Activated CD8-positive, alpha-beta T cell treated with anti-CD3 and anti-CD28 coated beads for 36 hours (primary cell): ENCODE measurements around the gene RAE1. TPM values are rescaled to one million over a fixed set of nuclear protein-coding genes. Genes with fewer than 3 reads are reported as not detected.
"Not testable (repeated sequence)": the region's sequence is repeated elsewhere in the genome, so short reads cannot be mapped to it uniquely, and the experiment has no call there.

Experiments used
- ATAC-seq: fragments of 200-7000 bp; cut with Tn5 transposase; one replicate; pipeline ENCODE4 v1.10.0; 2021; ENCODE audit warnings: mild to moderate bottlenecking, moderate library complexity
- CTCF ChIA-PET: fragments of 350-600 bp; sonication (Branson Sonifier 250); formaldehyde crosslinking; loops from one replicate; lab custom pipeline; 2021; ENCODE audit warnings: antibody characterized with exemption; lab: Charles Lee
- POLR2A ChIA-PET: fragments of 350-600 bp; sonication (Branson Sonifier 250); formaldehyde crosslinking; loops from one replicate; lab custom pipeline; 2021; ENCODE audit warnings: antibody characterized with exemption; lab: Charles Lee
- DNase-seq: peaks from one replicate; pipeline ENCODE4 v3.0.0-alpha.2; 2020
- H3K27ac Mint-ChIP-seq: one replicate; pipeline ENCODE4 v1.8.0; 2021; ENCODE audit warnings: mild to moderate bottlenecking, mixed read lengths
- H3K27me3 Mint-ChIP-seq: one replicate; pipeline ENCODE4 v1.8.0; 2021; ENCODE audit warnings: mixed read lengths
- H3K36me3 Mint-ChIP-seq: one replicate; pipeline ENCODE4 v1.8.0; 2021; ENCODE audit warnings: low read depth, mixed read lengths
- H3K4me1 Mint-ChIP-seq: one replicate; pipeline ENCODE4 v1.8.0; 2021; ENCODE audit warnings: low read depth, mixed read lengths
- H3K4me3 Mint-ChIP-seq: one replicate; pipeline ENCODE4 v1.8.0; 2021; ENCODE audit warnings: mild to moderate bottlenecking, moderate library complexity, mixed read lengths
- H3K9me3 Mint-ChIP-seq: one replicate; pipeline ENCODE4 v1.8.0; 2021; ENCODE audit warnings: mixed read lengths
- intact Hi-C: fragments of 100-400 bp; cut with micrococcal nuclease; formaldehyde crosslinking; loops from one replicate; pipeline ENCODE4 v1.10.0; 2022
- total RNA-seq, 2 experiments: library from RNA; stranded (reverse); gene quantifications; one replicate each; pipeline ENCODE4 v1.2.3, GENCODE V29; 2021
- TF ChIP-seq, protein P1 (sequence below): fragments of 200-600 bp; IDR thresholded peaks from one replicate; pipeline ENCODE4 v1.8.0; 2022; ENCODE audit warnings: antibody characterized with exemption, mild to moderate bottlenecking

RAE1 gene
- total RNA-seq, 2 experiments from 2014 or later = 41.1 to 42.9 TPM

DNA sequence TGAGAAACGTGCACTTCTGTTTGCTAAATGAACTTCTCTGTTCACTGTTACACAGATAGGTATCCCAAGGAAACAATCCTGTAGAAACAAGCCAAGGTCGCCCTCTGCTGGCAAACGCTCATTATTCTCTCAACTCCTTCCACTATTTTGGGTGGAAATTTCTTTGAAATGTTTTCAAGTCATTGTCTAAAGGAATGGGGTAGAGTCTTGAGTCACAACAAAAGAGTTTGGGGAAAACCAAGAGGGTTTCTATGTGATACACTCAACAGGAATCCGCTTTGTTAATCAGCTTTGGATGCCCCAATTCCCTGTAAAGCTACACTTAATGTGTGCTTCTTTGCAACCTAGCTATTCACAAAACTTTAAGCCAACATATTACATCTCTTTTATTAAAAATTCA is 4.6 kb upstream of the RAE1 start:
- Mint-ChIP-seq H3K36me3 (no peaks in the 10 kb centered on the region), H3K4me1 (peaks cover 4% of the 10 kb centered on the region), H3K4me3 (no peak overlapping the region), H3K27ac (no peak overlapping the region), H3K27me3 (peaks cover 3% of the 10 kb centered on the region), H3K9me3 (no peaks in the 10 kb centered on the region)
- ATAC-seq = peak; percentile 43
- POLR2A ChIA-PET = interaction anchor here (0.9 kb wide), 1 partner anchor 104 kb away, joined by 3 read pairs; no protein-coding TSS in a partner anchor
- TF ChIP-seq, protein P1, sequence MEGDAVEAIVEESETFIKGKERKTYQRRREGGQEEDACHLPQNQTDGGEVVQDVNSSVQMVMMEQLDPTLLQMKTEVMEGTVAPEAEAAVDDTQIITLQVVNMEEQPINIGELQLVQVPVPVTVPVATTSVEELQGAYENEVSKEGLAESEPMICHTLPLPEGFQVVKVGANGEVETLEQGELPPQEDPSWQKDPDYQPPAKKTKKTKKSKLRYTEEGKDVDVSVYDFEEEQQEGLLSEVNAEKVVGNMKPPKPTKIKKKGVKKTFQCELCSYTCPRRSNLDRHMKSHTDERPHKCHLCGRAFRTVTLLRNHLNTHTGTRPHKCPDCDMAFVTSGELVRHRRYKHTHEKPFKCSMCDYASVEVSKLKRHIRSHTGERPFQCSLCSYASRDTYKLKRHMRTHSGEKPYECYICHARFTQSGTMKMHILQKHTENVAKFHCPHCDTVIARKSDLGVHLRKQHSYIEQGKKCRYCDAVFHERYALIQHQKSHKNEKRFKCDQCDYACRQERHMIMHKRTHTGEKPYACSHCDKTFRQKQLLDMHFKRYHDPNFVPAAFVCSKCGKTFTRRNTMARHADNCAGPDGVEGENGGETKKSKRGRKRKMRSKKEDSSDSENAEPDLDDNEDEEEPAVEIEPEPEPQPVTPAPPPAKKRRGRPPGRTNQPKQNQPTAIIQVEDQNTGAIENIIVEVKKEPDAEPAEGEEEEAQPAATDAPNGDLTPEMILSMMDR = peak; percentile 83
- intact Hi-C loops = loop anchor here (2.0 kb wide), 1 partner anchor 256 kb away; no protein-coding TSS in a partner anchor
- DNase-seq = peak; percentile 87
- CTCF ChIA-PET = interaction anchor here (0.8 to 5.6 kb wide), 21 partner anchors 9 to 796 kb away, joined by 3 to 42 read pairs (median 4); no protein-coding TSS in a partner anchor

DNA sequence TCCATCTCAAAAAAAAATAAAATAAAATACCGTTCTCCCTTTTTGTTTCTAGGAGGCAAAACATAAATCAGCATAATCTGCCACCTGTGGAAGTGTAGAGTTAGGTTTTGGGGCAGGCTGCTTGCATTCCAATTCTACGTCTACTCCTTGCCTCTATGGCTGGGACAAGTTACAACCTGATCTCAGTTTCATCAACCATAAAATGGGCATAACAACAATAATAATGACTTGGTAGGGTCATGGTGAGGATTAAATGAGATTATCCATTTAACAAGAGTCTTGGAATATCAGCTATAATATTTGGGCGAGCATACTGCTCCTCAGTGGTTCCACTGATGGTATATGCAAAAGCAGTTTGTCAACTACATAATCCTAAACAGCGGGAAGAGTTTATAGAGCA is 3.7 kb upstream of the RAE1 start:
- TF ChIP-seq, protein P1 = no peak
- POLR2A ChIA-PET = no interaction called here
- no peaks in the 10 kb centered on the region for H3K9me3 Mint-ChIP-seq
- ATAC-seq = no peak
- peaks cover 11% of the 10 kb centered on the region for H3K4me1 Mint-ChIP-seq
- CTCF ChIA-PET = interaction anchor here (1.0 to 5.6 kb wide), 6 partner anchors 12 to 256 kb away, joined by 3 to 42 read pairs (median 4); no protein-coding TSS in a partner anchor
- H3K4me3 Mint-ChIP-seq = no peak overlapping the region
- H3K27ac Mint-ChIP-seq = no peak overlapping the region
- no peak for DNase-seq
- intact Hi-C loops = loop anchor here (2.0 kb wide), 1 partner anchor 257 kb away; no protein-coding TSS in a partner anchor
- peaks cover 2% of the 10 kb centered on the region for H3K27me3 Mint-ChIP-seq
- peaks cover 4% of the 10 kb centered on the region for H3K36me3 Mint-ChIP-seq

DNA sequence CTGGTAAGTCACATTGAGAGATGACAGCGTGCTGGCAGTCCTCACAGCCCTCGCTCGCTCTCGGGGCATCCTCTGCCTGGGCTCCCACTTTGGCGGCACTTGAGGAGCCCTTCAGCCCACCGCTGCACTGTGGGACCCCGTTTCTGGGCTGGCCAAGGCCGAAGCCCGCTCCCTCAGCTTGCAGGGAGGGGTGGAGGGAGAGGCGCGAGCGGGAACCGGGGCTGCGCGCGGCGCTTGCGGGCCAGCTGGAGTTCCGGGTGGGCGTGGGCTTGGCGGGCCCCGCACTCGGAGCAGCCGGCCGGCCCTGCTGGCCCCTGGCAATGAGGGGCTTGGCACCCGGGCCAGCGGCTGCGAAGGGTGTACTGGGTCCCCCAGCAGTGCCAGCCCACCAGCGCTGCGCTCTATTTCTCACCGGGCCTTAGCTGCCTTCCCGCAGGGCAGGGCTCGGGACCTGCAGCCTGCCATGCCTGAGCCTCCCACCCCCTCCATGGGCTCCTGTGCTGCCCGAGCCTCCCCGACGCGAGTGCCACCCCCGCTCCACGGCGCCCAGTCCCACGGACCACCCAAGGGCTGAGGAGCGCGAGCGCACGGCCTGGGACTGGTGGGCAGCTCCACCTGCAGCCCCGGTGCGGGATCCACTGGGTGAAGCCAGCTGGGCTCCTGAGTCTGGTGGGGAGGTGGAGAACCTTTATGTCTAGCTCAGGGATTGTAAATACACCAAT is 2.7 kb upstream of the RAE1 start:
- H3K27me3 Mint-ChIP-seq, POLR2A ChIA-PET, DNase-seq, H3K27ac Mint-ChIP-seq, intact Hi-C loops, H3K9me3 Mint-ChIP-seq, H3K4me3 Mint-ChIP-seq, ATAC-seq: not testable (repeated sequence)
- H3K4me1 Mint-ChIP-seq = peaks cover 21% of the 10 kb centered on the region
- CTCF ChIA-PET = interaction anchor here (1.0 to 5.6 kb wide), 5 partner anchors 14 to 257 kb away, joined by 3 to 42 read pairs (median 7); no protein-coding TSS in a partner anchor
- H3K36me3 Mint-ChIP-seq = peaks cover 12% of the 10 kb centered on the region

DNA sequence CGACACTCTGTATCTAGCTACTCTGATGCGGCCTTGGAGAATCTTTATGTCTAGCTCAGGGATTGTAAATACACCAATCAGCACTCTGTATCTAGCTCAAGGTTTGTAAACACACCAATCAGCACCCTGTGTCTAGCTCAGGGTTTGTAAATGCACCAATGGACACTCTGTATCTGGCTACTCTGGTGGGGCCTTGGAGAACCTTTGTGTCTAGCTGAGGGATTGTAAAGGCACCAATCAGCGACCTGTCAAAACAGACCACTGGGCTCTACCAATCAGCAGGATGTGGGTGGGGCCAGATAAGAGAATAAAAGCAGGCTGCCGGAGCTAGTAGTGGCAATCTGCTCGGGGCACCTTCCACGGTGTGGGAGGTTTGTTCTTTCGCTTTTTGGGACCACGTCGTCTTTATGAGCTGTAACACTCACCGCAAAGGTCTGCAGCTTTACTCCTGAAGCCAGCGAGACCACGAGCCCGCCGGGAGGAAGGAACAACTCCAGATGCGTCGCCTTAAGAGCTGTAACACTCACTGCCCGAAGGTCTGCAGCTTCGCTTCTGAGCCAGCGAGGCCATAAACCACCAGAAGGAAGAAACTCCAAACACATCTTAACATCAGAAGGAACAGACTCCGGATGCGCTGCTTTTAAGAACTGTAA is 2.0 kb upstream of the RAE1 start:
- H3K9me3 Mint-ChIP-seq, ATAC-seq, H3K4me3 Mint-ChIP-seq, H3K27me3 Mint-ChIP-seq, intact Hi-C loops: not testable (repeated sequence)
- peaks cover 26% of the 10 kb centered on the region for H3K4me1 Mint-ChIP-seq
- ChIA-PET CTCF (interaction anchor here (0.7 to 5.6 kb wide), 8 partner anchors 13 to 956 kb away, joined by 3 to 42 read pairs (median 4); no protein-coding TSS in a partner anchor), POLR2A (interaction anchor here (0.5 to 1.2 kb wide), 2 partner anchors 31 to 41 kb away, joined by 3 read pairs; no protein-coding TSS in a partner anchor)
- DNase-seq = peak; percentile 20
- peaks cover 14% of the 10 kb centered on the region for H3K36me3 Mint-ChIP-seq
- peak overlapping the region; percentile 28 for H3K27ac Mint-ChIP-seq

DNA sequence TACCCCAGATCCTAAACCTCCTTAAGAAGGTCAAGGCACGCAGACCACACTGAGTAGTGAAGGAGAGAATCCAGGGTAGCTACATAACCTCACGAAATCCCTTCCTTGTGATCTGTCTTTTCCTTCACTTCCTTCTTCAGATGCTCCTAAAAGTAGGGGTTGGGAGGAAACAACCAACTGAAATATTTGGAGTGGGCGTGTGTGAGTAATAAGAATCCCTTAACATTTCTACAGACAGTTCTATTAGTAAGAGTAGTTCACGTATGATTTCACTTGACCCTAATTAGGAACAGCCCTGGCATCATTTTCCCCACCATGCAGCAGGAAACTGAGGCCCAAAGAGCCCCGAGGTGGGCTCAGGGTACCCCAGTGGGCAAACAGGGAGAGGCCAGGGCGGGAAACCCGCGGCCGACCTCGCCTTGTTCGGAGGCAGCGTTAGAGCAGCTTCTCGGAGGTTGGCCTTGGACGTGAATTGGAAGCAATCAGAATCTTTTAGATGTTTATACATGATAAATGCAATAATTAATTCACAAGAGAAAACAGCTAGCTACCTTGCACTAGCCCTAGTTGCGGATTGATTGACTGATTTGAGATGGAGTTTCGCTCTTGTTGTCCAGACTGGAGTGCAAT is 859 bp upstream of the RAE1 start:
- DNase-seq (no peak), ATAC-seq (no peak)
- Mint-ChIP-seq H3K27ac (peak overlapping the region; percentile 52), H3K27me3 (peaks cover 2% of the 10 kb centered on the region), H3K4me1 (peaks cover 26% of the 10 kb centered on the region), H3K9me3 (no peaks in the 10 kb centered on the region), H3K36me3 (peaks cover 22% of the 10 kb centered on the region), H3K4me3 (peak overlapping the region; percentile 49)
- intact Hi-C loops = no loop called here
- TF ChIP-seq, protein P1 = no peak
- POLR2A ChIA-PET = interaction anchor here (1.2 kb wide), 1 partner anchor 30 kb away, joined by 3 read pairs; no protein-coding TSS in a partner anchor
- CTCF ChIA-PET = interaction anchor here (0.9 to 5.6 kb wide), 6 partner anchors 12 to 259 kb away, joined by 3 to 42 read pairs (median 6); no protein-coding TSS in a partner anchor

DNA sequence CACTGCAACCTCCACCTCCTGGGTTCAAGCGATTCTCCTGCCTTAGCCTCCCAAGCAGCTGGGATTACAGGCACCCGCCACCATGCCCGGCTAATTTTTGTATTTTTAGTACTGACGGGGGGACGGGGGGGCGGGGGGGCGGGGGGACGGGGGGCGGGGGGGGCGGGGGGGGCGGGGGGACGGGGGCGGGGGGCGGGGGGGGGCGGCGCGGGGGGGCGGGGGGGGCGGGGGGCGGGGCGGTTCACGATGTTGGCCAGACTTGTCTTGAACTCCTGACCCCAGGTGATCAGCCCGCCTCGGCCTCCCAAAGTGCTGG is 371 bp upstream of the RAE1 start:
- POLR2A ChIA-PET, H3K27me3 Mint-ChIP-seq, ATAC-seq: not testable (repeated sequence)

More for the DNA sequence above, 371 bp upstream of the RAE1 start:
- peaks cover 26% of the 10 kb centered on the region for H3K4me1 Mint-ChIP-seq
- H3K36me3 Mint-ChIP-seq = peaks cover 26% of the 10 kb centered on the region
- H3K9me3 Mint-ChIP-seq, intact Hi-C loops, DNase-seq: not testable (repeated sequence)
- peak overlapping the region; percentile 84 for H3K4me3 Mint-ChIP-seq
- CTCF ChIA-PET = interaction anchor here (5.6 kb wide), 1 partner anchor 260 kb away, joined by 42 read pairs; no protein-coding TSS in a partner anchor
- H3K27ac Mint-ChIP-seq = peak overlapping the region; percentile 91
